GM12892 (cell line): ENCODE results near the gene GP1BB.
"Not testable (repeated sequence)": the region's sequence is repeated elsewhere in the genome, so short reads cannot be mapped to it uniquely, and the experiment has no call there.

Experiments used
- DNase-seq: peaks from one replicate; pipeline ENCODE4 v3.0.0; 2011; ENCODE audit not compliant: insufficient read length
- FAIRE-seq: peaks from 2 replicates; lab custom pipeline; 2011; peaks lifted over from hg19 to GRCh38; lab: Jason Lieb, UNC
- POLR2A ChIP-seq: IDR thresholded peaks from 2 replicates; pipeline ENCODE4 v1.6.1; 2011; ENCODE audit warnings: low read depth, low read length, control low read depth
- POLR2AphosphoS5 ChIP-seq: IDR thresholded peaks from 2 replicates; pipeline ENCODE4 v1.6.1; 2011; ENCODE audit warnings: low read depth, low read length, control low read depth
- TAF1 ChIP-seq: IDR thresholded peaks from 2 replicates; pipeline ENCODE4 v1.6.1; 2011; ENCODE audit warnings: low read depth, mild to moderate bottlenecking, control low read depth, low read length, borderline replicate concordance

Gene GP1BB

DNA sequence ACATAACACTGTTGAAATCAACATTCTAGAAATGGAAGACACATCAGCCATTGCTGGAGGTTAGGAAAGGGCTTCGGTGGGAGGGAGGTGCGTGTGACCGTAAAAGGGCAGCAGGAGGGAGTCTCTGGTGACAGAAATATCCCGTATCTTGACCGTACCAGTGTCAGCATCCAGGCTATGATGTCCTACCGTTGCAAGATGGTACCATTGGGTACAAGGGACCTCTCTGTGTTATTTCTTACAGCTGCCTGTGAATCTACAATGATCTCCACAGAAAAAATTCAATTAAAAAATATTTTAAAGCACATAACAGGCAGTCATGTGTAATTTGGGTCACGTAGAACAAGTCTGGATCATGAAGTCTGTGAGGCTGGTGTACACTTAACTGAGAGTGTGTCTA lies 36.4 kb upstream of the GP1BB start:
- DNase-seq (no peak), FAIRE-seq (no peak)
- TF ChIP-seq POLR2AphosphoS5 (no peak), POLR2A (no peak), TAF1 (no peak)

GRCh38 chr22:19687561-19688300 lies 35.6 kb upstream of the GP1BB start:
- DNase-seq (no peak), FAIRE-seq (no peak)
- TF ChIP-seq POLR2AphosphoS5 (no peak), TAF1 (no peak), POLR2A (no peak)

- TF ChIP-seq POLR2AphosphoS5 (no peak), POLR2A (no peak), TAF1 (no peak)
- DNase-seq (no peak), FAIRE-seq (no peak)
Observed at GRCh38 chr22:19688301-19689290, 34.7 kb upstream of the GP1BB start.

DNA sequence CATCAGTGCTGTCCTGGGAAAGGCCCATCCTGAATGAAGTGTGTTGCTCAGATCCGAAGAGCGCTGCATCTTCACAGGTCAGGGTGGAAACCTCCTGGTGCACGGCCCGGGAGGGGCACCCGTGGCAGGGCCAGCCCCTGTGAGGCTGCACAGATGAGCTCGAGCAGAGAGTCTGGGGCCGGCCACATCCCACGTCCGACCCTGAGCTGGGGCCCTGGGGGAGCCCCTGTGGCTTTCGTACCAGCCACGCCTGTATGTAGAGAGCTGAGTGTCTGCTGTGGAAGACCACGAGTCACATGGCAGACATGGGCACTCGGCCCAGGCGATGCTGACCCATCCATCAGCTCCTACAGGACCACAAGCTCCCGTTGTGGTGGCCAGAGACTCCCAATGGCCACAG lies 33.9 kb upstream of the GP1BB start:
- FAIRE-seq (no peak), DNase-seq (no peak)
- TF ChIP-seq POLR2A = no peak
- no peak for TF ChIP-seq TAF1
- no peak for TF ChIP-seq POLR2AphosphoS5

DNA sequence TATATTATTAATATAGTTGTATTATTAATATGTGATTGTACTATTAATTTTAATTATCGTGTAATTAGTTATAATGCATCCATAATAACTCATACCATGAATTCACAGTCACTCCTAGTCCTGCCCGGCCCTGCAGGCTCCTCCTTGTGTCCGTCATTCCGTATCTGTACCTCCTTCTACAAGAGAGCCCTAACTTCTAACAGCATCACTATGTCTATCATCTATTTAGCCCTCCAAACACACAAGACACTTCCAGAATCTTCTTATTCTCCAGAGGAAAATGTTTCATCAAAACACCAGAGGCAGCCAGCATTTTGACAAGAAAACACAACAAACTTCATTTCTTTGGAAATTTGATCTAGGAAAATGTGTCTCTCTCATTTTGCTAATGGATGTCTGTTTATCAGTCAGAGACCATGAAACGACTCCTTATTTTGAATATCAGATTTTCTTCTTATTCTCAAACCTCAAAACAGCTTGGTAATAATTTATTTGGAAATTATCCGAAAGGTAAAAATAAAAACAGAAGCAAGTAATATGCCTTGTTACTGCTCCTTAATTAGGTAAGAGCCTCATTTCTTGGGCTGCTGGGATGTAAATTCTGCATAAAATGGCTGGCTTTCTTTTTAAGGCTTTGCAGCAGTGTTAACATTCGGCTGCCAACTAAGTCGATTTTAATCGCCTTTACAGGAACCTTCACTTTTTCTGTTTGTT lies 32.2 kb upstream of the GP1BB start:
- DNase-seq (no peak), FAIRE-seq (no peak)
- TF ChIP-seq POLR2AphosphoS5 (no peak), POLR2A (no peak), TAF1 (no peak)

GRCh38 chr22:19691721-19692341 lies 31.5 kb upstream of the GP1BB start:
- TF ChIP-seq POLR2A (no peak), TAF1 (no peak), POLR2AphosphoS5 (no peak)
- DNase-seq = no peak
- FAIRE-seq = no peak

GRCh38 chr22:19693581-19693980 lies 29.8 kb upstream of the GP1BB start:
- FAIRE-seq = no peak
- DNase-seq = no peak
- TF ChIP-seq TAF1 (no peak), POLR2AphosphoS5 (no peak)

DNA sequence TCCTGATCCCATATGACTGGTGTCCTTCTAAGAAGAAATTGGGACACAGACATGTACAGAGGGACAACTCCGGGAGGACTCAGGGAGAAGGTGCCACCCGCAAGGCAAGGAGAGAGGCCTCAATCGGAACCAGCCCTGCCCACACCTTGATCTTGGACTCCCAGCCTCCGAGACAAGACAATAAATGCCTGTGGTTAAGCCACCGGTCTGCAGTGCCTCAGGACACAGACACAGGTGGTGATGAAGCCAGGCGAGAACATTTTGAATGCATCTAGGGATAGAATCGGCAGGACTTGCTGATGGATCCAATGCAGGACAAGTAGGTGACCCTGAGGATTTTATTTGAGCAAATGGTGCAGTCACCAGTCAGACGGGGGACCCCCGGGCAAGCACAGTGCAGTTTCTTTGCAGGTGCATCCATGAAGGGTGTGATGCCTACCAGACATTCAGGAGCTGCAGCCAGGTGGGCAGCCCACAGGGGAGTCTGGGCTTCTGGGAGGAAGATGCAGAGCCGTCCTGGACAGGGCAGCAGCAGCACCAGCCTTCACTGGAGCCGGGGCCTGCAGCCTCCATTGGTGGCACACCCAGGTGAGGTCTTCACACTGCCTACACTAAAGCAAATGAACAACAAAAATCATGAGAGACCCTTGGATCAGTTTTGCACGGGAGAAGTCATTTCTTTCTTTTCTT lies 29.2 kb upstream of the GP1BB start:
- FAIRE-seq = no peak
- TF ChIP-seq POLR2AphosphoS5 (no peak), TAF1 (no peak), POLR2A (no peak)
- no peak for DNase-seq

GRCh38 chr22:19694696-19695095 lies 28.6 kb upstream of the GP1BB start:
- no peak for FAIRE-seq
- TF ChIP-seq POLR2A = no peak
- no peak for TF ChIP-seq TAF1
- TF ChIP-seq POLR2AphosphoS5 = no peak

GRCh38 chr22:19696504-19697276 lies 26.6 kb upstream of the GP1BB start:
- no peak for FAIRE-seq
- no peak for DNase-seq
- TF ChIP-seq POLR2A = no peak
- no peak for TF ChIP-seq POLR2AphosphoS5
- no peak for TF ChIP-seq TAF1

More at GRCh38 chr22:19694696-19695095, 28.6 kb upstream of the GP1BB start:
- no peak for DNase-seq

- DNase-seq, FAIRE-seq: not testable (repeated sequence)
Observed at GRCh38 chr22:19697871-19698270, 25.5 kb upstream of the GP1BB start.
